ENCODE data around the gene EIF3L.

- TF ChIP-seq CTCF (IDR thresholded peaks at IDR 0.05) = no peak
- TF ChIP-seq POLR2A (IDR thresholded peaks at IDR 0.05) = no peak
- no peak for TF ChIP-seq EP300 (IDR thresholded peaks at IDR 0.05; ENCODE audit: low read depth)
- TF ChIP-seq POLR2AphosphoS5 (IDR thresholded peaks at IDR 0.05) = no peak
Observed at GRCh38 chr22:37823134-37823985, 25.9 kb upstream of the EIF3L start, which contains the start of gene GALR3.

All from transverse colon (tissue), 4 donors.